ENCODE results near the gene SLC49A4.

Gene SLC49A4

DNA sequence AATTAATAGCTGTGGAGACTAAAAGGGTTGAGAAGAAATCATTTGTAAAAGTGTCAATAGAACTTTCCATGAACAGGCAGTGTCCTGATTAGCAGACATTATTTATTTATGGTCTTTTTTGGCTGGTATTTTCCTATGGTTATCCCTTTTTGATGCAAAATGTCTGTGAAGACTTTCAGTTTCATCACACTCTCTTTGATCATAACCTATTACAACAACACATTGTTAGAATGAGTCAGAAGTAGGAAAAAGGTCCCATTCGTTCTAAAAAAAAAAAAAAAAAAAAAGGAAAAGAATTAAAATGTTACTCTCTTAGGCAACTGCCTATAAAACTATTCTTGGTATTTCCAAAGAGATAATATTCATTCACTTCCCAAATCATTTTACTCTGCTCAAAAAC lies 62.1 kb downstream of the SLC49A4 start:
- H3K36me3 Mint-ChIP-seq (ENCODE audit: low read depth) = peaks cover 24% of the 10 kb centered on the region
- H3K9me3 Mint-ChIP-seq = no peaks in the 10 kb centered on the region
- no peaks in the 10 kb centered on the region for H3K4me1 Mint-ChIP-seq
- TF ChIP-seq, protein P1, sequence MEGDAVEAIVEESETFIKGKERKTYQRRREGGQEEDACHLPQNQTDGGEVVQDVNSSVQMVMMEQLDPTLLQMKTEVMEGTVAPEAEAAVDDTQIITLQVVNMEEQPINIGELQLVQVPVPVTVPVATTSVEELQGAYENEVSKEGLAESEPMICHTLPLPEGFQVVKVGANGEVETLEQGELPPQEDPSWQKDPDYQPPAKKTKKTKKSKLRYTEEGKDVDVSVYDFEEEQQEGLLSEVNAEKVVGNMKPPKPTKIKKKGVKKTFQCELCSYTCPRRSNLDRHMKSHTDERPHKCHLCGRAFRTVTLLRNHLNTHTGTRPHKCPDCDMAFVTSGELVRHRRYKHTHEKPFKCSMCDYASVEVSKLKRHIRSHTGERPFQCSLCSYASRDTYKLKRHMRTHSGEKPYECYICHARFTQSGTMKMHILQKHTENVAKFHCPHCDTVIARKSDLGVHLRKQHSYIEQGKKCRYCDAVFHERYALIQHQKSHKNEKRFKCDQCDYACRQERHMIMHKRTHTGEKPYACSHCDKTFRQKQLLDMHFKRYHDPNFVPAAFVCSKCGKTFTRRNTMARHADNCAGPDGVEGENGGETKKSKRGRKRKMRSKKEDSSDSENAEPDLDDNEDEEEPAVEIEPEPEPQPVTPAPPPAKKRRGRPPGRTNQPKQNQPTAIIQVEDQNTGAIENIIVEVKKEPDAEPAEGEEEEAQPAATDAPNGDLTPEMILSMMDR (IDR thresholded peaks at IDR 0.05; ENCODE audit: unreplicated experiment in 3 of 3) = no peak
- no peak overlapping the region for H3K27ac Mint-ChIP-seq
- H3K4me3 Mint-ChIP-seq = no peak overlapping the region
- no peaks in the 10 kb centered on the region for H3K27me3 Mint-ChIP-seq (ENCODE audit: low read depth)

GRCh38 chr3:122858373-122858772 lies 63.5 kb downstream of the SLC49A4 start:
- Mint-ChIP-seq H3K4me3 (no peak overlapping the region), H3K27ac (no peak overlapping the region), H3K36me3 (ENCODE audit: low read depth) (peaks cover 21% of the 10 kb centered on the region), H3K4me1 (no peaks in the 10 kb centered on the region), H3K9me3 (no peaks in the 10 kb centered on the region), H3K27me3 (ENCODE audit: low read depth) (no peaks in the 10 kb centered on the region)
- TF ChIP-seq, protein P1 (IDR thresholded peaks at IDR 0.05; ENCODE audit: unreplicated experiment in 3 of 3) = peak; percentile 37 to 50 (median 45)

- H3K36me3 Mint-ChIP-seq (ENCODE audit: low read depth) = peaks cover 19% of the 10 kb centered on the region
- H3K27ac Mint-ChIP-seq = no peak overlapping the region
- no peaks in the 10 kb centered on the region for H3K9me3 Mint-ChIP-seq
- peaks cover 1% of the 10 kb centered on the region for H3K4me1 Mint-ChIP-seq
- TF ChIP-seq, protein P1 (IDR thresholded peaks at IDR 0.05; ENCODE audit: unreplicated experiment in 3 of 3) = no peak
- H3K27me3 Mint-ChIP-seq (ENCODE audit: low read depth) = no peaks in the 10 kb centered on the region
- H3K4me3 Mint-ChIP-seq = no peak overlapping the region
These were observed 64.3 kb downstream of the SLC49A4 start for GRCh38 chr3:122859021-122859805.

DNA sequence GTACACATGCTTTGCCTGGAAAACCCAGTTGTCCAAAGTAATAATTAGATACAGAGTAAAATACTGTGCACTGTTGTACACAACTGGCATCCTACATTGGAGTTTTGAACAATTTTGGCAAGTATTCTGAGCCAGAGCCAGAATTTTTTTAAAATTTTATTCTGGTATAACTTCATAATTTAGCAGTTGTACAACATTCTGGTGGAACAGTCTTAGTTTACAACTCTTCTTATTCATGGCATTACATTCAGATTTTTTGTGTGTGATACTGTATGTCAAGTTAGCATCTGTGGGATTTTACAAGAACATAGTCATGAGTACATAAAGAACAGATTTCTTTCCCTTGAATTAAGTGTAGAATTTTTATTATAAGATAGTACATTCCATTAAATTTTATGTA lies 67.5 kb downstream of the SLC49A4 start:
- H3K4me3 Mint-ChIP-seq = no peak overlapping the region
- TF ChIP-seq, protein P1 (IDR thresholded peaks at IDR 0.05; ENCODE audit: unreplicated experiment in 3 of 3) = no peak
- H3K9me3 Mint-ChIP-seq = no peaks in the 10 kb centered on the region
- H3K36me3 Mint-ChIP-seq (ENCODE audit: low read depth) = peaks cover 20% of the 10 kb centered on the region
- no peak overlapping the region for H3K27ac Mint-ChIP-seq
- H3K4me1 Mint-ChIP-seq = peaks cover 4% of the 10 kb centered on the region
- no peaks in the 10 kb centered on the region for H3K27me3 Mint-ChIP-seq (ENCODE audit: low read depth)

DNA sequence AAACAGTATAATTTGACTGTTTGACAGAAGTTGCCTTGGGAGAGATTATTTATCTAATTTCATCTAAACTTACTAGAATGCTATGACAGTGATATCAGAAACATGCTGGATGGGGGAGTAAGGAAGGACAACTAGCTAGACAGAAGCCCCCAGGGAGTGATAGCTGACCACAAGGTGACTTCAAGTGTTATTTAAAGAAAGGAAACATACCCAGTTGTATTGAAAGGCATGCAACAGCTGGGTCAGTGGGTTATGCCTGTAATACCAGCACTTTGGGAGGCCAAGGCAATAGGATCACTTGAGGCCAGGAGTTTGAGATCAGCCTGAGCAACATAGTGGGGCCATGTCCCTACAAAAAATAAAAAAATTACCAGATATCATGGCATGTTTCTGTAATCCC lies 69.6 kb downstream of the SLC49A4 start:
- Mint-ChIP-seq H3K9me3 (no peaks in the 10 kb centered on the region), H3K4me1 (peaks cover 4% of the 10 kb centered on the region), H3K27me3 (ENCODE audit: low read depth) (no peaks in the 10 kb centered on the region), H3K27ac (no peak overlapping the region), H3K36me3 (ENCODE audit: low read depth) (peaks cover 14% of the 10 kb centered on the region), H3K4me3 (no peak overlapping the region)
- TF ChIP-seq, protein P1 (IDR thresholded peaks at IDR 0.05; ENCODE audit: unreplicated experiment in 3 of 3) = no peak

GRCh38 chr3:122868322-122868721 lies 73.5 kb downstream of the SLC49A4 start:
- Mint-ChIP-seq H3K4me1 (peaks cover 4% of the 10 kb centered on the region), H3K36me3 (ENCODE audit: low read depth) (peaks cover 14% of the 10 kb centered on the region), H3K27ac (no peak overlapping the region), H3K4me3 (no peak overlapping the region), H3K9me3 (no peaks in the 10 kb centered on the region), H3K27me3 (ENCODE audit: low read depth) (no peaks in the 10 kb centered on the region)
- TF ChIP-seq, protein P1 (IDR thresholded peaks at IDR 0.05; ENCODE audit: unreplicated experiment in 3 of 3) = no peak
